ENCODE results near the gene ICA1.

ICA1 gene

DNA sequence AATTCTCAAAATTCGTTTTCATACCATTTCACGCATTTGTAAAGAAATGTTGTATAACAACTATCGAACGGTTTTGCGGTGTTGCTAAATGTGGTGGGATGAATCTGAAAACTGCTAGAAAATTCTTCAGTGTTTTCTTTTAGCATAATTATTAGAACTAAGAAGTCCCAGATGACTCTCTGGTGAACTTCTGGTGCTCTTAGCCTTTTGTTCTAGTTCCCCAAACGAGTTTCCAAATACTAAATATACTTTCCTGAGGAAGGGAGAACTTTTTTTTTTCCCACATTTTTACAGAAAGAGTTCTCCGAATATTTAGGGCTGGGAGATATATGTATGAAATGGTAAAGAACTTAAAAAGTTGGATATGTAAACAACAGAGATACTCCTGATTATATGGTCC lies 82.5 kb downstream of the ICA1 start:
- TF ChIP-seq, protein P1, sequence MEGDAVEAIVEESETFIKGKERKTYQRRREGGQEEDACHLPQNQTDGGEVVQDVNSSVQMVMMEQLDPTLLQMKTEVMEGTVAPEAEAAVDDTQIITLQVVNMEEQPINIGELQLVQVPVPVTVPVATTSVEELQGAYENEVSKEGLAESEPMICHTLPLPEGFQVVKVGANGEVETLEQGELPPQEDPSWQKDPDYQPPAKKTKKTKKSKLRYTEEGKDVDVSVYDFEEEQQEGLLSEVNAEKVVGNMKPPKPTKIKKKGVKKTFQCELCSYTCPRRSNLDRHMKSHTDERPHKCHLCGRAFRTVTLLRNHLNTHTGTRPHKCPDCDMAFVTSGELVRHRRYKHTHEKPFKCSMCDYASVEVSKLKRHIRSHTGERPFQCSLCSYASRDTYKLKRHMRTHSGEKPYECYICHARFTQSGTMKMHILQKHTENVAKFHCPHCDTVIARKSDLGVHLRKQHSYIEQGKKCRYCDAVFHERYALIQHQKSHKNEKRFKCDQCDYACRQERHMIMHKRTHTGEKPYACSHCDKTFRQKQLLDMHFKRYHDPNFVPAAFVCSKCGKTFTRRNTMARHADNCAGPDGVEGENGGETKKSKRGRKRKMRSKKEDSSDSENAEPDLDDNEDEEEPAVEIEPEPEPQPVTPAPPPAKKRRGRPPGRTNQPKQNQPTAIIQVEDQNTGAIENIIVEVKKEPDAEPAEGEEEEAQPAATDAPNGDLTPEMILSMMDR (IDR thresholded peaks at IDR 0.05; ENCODE audit: low read depth, low read length, missing control alignments) = no peak
- DNase-seq (ENCODE audit: low read depth) = no peak
- H3K4me3 ChIP-seq (ENCODE audit: low read depth, low read length) = no peak overlapping the region
- in situ Hi-C loops (cut with HindIII; ENCODE audit: low sequenced_read_pairs) = no loop called here

DNA sequence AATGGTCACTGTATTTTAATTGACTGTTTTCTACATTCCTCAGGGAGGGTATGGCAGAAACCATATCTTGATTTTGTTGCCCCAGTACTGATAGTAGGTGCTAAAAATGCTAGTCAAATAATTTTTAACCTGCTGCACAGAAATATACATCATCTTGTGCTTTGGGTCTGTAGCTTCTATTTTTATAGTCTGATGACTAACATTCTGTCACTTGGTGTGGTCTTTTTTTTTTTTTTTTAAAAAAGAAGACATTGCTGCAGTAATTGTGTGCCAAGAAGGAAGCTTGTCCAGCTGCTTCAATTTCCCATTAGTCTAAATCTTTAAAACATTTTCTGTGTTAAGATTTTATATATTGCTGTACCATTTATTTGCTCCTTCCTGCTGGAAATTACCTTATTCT lies 83.6 kb downstream of the ICA1 start:
- no peak overlapping the region for H3K4me3 ChIP-seq (ENCODE audit: low read depth, low read length)
- TF ChIP-seq, protein P1 (IDR thresholded peaks at IDR 0.05; ENCODE audit: low read depth, low read length, missing control alignments) = no peak
- no peak for DNase-seq (ENCODE audit: low read depth)
- in situ Hi-C loops (cut with HindIII; ENCODE audit: low sequenced_read_pairs) = no loop called here

DNA sequence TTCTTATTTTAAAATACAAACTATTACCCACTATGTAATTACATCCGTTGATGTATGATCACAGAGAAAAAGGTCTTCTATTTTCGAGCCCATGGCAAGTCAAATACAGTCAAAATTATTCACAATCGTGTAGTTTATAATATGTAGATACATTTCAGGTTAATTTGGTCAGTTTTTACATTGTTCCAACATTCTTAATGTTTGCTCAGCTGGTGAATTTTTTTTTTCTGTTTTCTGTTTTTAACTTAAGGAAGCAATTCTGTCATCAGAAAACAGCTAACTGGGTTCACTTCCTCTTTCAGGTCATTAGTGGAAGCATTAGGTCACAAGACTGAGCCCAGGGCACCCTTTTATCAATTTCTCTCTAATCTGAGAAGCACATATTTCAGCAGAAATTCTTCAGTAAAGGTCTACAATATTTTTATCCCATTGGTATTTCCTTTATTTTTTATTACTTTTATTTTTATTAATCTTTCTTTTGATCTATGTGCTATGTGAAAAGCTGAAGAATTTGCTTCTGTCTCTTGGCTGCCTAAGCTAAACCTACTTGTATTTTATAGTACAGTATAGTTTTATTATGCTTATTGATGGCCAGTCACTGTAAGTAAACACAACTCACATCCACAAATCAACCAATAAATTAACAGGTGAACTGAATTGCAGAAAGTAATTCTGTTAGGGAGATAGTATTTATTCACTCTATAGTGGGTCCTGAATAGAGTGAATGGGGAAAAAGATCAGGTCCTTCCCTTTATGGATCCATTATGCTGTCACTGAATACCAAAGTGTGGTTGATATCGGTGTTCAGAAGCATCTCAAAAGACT lies 84.6 kb downstream of the ICA1 start:
- no peak for DNase-seq (ENCODE audit: low read depth)
- no peak overlapping the region for H3K4me3 ChIP-seq (ENCODE audit: low read depth, low read length)
- in situ Hi-C loops (cut with HindIII; ENCODE audit: low sequenced_read_pairs) = no loop called here
- TF ChIP-seq, protein P1 (IDR thresholded peaks at IDR 0.05; ENCODE audit: low read depth, low read length, missing control alignments) = no peak

DNA sequence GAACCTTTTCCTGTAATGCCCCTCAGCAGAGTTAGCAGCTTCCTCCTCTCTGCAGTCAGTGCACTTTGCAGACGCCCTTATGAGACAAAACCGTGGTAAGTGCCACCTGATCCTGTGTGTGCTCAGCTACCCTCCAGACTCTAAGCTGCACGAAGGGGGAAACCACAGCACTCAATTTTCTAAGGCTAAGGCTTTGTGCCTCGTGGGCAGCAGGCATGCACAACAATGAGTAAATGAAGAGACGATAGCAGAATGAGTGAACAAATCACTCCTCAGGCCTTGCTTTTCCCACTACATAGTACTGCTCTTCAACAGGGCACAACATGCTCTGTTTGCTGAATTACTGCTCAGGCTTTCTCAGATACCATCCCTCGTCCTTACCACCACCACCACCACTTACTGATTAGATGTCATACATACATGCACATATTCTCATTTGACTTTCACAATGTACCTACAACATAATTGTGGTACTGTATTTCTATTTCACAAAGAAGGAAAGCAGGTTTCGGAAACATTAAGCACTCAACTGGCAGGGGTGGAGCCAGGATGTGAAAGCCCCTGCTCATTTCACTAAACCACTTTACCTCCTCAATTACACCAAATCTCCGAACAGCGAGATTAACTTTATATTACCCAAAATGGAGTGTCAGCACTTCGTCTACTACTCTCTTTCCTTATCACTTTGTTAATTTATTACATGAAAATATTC lies 85.4 kb downstream of the ICA1 start:
- no peak overlapping the region for H3K4me3 ChIP-seq (ENCODE audit: low read depth, low read length)
- DNase-seq (ENCODE audit: low read depth) = no peak
- TF ChIP-seq, protein P1 (IDR thresholded peaks at IDR 0.05; ENCODE audit: low read depth, low read length, missing control alignments) = no peak
- in situ Hi-C loops (cut with HindIII; ENCODE audit: low sequenced_read_pairs) = no loop called here

DNA sequence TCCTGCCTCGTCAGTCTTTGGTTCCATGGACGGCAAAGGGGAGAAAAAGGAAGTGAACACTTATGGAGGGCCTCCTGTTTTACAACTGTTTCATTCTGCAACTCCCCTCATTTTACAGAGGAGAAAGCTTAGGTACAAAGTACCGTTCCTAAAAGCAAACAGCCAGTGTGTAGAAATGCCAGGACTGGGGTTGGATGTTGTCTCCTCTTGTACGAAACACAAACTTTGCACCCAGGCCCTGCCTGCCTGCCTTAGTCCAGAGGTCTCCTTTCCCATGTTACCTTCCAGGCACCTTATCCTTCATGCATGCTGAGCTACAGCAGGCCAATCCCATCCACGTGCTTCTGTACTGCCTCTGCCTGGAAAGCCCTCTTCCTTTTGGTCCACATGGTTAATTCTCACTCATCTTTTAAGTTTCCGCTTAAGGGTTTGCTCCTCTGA lies 86.0 kb downstream of the ICA1 start:
- TF ChIP-seq, protein P1 (IDR thresholded peaks at IDR 0.05; ENCODE audit: low read depth, low read length, missing control alignments) = no peak
- in situ Hi-C loops (cut with HindIII; ENCODE audit: low sequenced_read_pairs) = no loop called here
- DNase-seq (ENCODE audit: low read depth) = no peak
- no peak overlapping the region for H3K4me3 ChIP-seq (ENCODE audit: low read depth, low read length)

DNA sequence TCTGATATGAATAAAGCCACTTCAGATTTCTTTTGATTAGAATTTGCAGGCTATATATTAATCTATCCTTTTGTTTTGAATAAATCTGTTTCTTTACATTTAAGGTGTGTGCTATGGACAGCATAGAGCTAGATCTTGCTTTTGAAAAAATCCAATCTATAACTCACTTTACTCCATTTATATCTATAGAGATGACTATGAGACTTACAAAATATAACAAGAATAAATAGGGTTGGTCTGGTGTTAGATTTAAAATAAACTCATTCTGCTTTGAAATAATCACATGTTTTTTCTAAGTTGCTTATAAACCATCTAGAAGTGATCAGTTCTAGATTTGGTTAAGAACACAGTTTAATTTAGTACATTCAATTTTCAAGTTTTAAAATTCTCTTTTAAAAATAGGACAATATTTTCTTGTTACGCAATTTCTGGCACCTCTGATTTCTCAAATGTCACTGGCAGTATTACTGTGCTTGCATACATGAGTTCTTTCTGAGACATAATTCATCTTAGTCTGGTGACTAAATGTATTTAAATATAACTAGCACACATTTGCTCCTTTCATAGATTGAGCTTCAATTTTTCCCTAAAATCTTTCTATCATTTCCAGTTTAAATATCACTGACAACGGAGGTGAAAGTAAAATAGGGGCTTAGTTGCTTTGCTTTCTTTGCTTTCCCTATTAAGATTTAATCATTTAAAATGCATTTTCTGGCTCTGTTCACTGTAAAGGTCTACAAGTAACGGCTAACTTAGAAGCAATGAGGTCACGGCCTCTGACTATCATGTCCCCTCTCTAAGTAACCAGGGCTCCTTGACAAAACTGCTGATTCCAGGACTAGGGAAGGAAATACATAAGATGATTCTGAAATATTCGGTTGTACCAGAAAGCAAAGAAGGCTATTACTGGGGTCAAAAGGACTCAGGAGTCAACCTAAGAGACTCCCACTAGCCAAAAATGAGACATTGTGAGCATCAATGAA lies 89.3 kb downstream of the ICA1 start:
- TF ChIP-seq, protein P1 (IDR thresholded peaks at IDR 0.05; ENCODE audit: low read depth, low read length, missing control alignments) = no peak
- in situ Hi-C loops (cut with HindIII; ENCODE audit: low sequenced_read_pairs) = no loop called here
- no peak for DNase-seq (ENCODE audit: low read depth)
- no peak overlapping the region for H3K4me3 ChIP-seq (ENCODE audit: low read depth, low read length)
